Stimulated activated CD8-positive, alpha-beta memory T cell treated with anti-CD3 and anti-CD28 coated beads, Interleukin-7, amount 100 ng/mL, for 1 hour (primary cell): ENCODE data around the gene RNF112.

Source experiments
- DNase-seq, 2 donors: peaks; one replicate each; pipeline ENCODE4 v3.0.0-alpha.2; 2020; ENCODE audit warnings: low read depth in 2 of 2

The RNF112 gene

GRCh38 chr17:19387921-19388521 lies 23.0 kb upstream of the RNF112 start:
- DNase-seq, result no peak

GRCh38 chr17:19388791-19389785 lies 21.9 kb upstream of the RNF112 start:
- no peak for DNase-seq

- no peak for DNase-seq
Observed at GRCh38 chr17:19390951-19391350, 20.1 kb upstream of the RNF112 start.

GRCh38 chr17:19391432-19391831 lies 19.6 kb upstream of the RNF112 start:
- DNase-seq, result no peak

- DNase-seq, result no peak
Observed at GRCh38 chr17:19392303-19392702, 18.7 kb upstream of the RNF112 start.

- DNase-seq, result no peak
Observed at GRCh38 chr17:19397556-19398041, 13.4 kb upstream of the RNF112 start.

- no peak for DNase-seq
Observed at GRCh38 chr17:19398301-19399181, 12.5 kb upstream of the RNF112 start.

GRCh38 chr17:19399750-19400450 lies 11.1 kb upstream of the RNF112 start:
- DNase-seq, result no peak

- no peak for DNase-seq
Observed at GRCh38 chr17:19401321-19402010, 9.6 kb upstream of the RNF112 start.

GRCh38 chr17:19402171-19402570 lies 8.9 kb upstream of the RNF112 start:
- DNase-seq, result no peak

GRCh38 chr17:19403021-19403420 lies 8.0 kb upstream of the RNF112 start:
- no peak for DNase-seq

- DNase-seq, result no peak
Observed at GRCh38 chr17:19404264-19404663, 6.8 kb upstream of the RNF112 start.

- DNase-seq, result no peak
Observed at GRCh38 chr17:19405114-19405513, 5.9 kb upstream of the RNF112 start.

GRCh38 chr17:19407601-19408345 lies 3.3 kb upstream of the RNF112 start:
- DNase-seq, result no peak

GRCh38 chr17:19408346-19408710 lies 2.7 kb upstream of the RNF112 start:
- no peak for DNase-seq

- DNase-seq, result no peak
Observed at GRCh38 chr17:19409066-19409465, 2.0 kb upstream of the RNF112 start.

GRCh38 chr17:19409509-19409908 lies 1.5 kb upstream of the RNF112 start:
- DNase-seq, result no peak

GRCh38 chr17:19410091-19410490 lies 941 bp upstream of the RNF112 start:
- no peak for DNase-seq

GRCh38 chr17:19411631-19412030 lies 599 bp downstream of the RNF112 start:
- DNase-seq, result no peak

- no peak for DNase-seq
Observed at GRCh38 chr17:19412510-19412909, 1.5 kb downstream of the RNF112 start.
